ENCODE measurements around the gene IFT43. TPM values are rescaled to one million over a fixed set of nuclear protein-coding genes. Genes with fewer than 3 reads are reported as not detected.

The IFT43 gene
- polyA plus RNA-seq, 1 of the 3 experiments (the other 2 are of a cell fraction): 78.8 TPM

DNA sequence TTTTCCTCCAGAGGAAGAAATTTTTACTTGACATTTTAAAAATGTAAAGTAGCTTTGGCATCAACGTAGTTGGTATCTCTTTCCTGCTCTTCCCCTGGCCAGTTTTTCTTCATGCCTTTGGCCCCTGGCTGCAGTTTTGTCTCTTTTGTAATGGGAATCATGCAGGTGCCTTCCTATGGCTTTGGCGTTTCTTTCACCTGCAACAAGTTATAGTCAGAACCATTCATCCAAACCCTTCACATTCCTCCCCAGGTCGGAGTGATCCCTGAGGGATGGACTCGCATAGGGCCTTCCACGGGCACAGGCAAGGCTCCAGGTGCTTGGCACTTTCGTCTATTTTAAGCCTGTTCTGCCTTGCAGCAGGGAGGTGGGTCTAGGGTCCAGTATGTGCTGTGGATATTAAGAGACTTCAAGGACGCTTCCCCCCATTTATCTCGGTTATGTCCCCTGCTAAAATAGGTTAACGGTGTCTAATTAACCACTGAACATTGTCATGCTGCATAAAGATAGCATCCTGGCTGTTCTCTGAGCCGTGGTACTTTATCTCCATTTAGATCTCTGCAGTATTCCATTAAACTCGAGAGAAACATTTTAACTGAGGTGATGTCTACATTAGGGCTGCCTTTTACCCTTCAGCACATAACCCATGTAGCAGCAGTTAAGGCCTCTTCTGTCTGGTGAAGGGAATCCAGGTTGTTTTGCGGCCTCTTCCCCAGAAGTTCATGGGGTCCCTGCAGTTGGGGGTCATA, 66.3 kb downstream of the IFT43 start:
- ChIA-PET POLR2A (interaction anchor here (1.1 kb wide), 1 partner anchor 589 kb away, joined by 3 read pairs; no protein-coding TSS in a partner anchor), CTCF (interaction anchor here (0.8 to 12.5 kb wide), 50 partner anchors 10 to 596 kb away, joined by 3 to 221 read pairs (median 5); partner anchors contain the start of gene ESRRB)
- H3K9ac ChIP-seq: no peak overlapping the region
- 0 out of 2 replicates have a peak, but pooled peaks cover 5% of the 10 kb centered on the region for H4K20me1 ChIP-seq (ENCODE audit: insufficient read depth)
- peaks cover 0 to 14% of the 10 kb centered on the region in 2 experiments; a peak in 2 of 4 replicates for H3K4me1 ChIP-seq (ENCODE audit: control insufficient read depth in 1 of 2, insufficient read depth in 2 of 2, low read depth in 1 of 2, low read length in 1 of 2)
- H2AFZ ChIP-seq (ENCODE audit: low read depth): no peak overlapping the region
- DNase-seq: no peak
- no peak overlapping the region for H3K27ac ChIP-seq (ENCODE audit: low read depth in 2 of 2, low read length in 1 of 2)
- 66% methylated on average over 11 of the region's 12 CpGs for WGBS (ENCODE audit: low lambda C conversion rate)
- H3K4me3 ChIP-seq (ENCODE audit: low read depth in 2 of 2, low read length in 1 of 2): no peak overlapping the region
- no peak overlapping the region for H3K4me2 ChIP-seq
- H3K27me3 ChIP-seq (ENCODE audit: insufficient read depth): no peaks in the 10 kb centered on the region
- H3F3A ChIP-seq (replicated peaks; ENCODE audit: insufficient read depth): no peaks in the 10 kb centered on the region
- H3K9me3 ChIP-seq: no peaks in the 10 kb centered on the region
- TF ChIP-seq, protein P1, sequence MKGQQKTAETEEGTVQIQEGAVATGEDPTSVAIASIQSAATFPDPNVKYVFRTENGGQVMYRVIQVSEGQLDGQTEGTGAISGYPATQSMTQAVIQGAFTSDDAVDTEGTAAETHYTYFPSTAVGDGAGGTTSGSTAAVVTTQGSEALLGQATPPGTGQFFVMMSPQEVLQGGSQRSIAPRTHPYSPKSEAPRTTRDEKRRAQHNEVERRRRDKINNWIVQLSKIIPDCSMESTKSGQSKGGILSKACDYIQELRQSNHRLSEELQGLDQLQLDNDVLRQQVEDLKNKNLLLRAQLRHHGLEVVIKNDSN (IDR thresholded peaks at IDR 0.05; ENCODE audit: borderline replicate concordance, low read depth): no peak
- peak; percentile 70 for TF ChIP-seq GATA2 (CRISPR knock-in tag; IDR thresholded peaks at IDR 0.05)
- H3K79me2 ChIP-seq (ENCODE audit: insufficient read depth): no peaks in the 10 kb centered on the region
- peaks cover 0 to 8% of the 10 kb centered on the region in 2 experiments for H3K36me3 ChIP-seq (replicated peaks in 1 of 2; ENCODE audit: control insufficient read depth in 1 of 2, insufficient read depth in 2 of 2, low read length in 1 of 2)
- no peaks in the 10 kb centered on the region for H3K9me2 ChIP-seq

DNA sequence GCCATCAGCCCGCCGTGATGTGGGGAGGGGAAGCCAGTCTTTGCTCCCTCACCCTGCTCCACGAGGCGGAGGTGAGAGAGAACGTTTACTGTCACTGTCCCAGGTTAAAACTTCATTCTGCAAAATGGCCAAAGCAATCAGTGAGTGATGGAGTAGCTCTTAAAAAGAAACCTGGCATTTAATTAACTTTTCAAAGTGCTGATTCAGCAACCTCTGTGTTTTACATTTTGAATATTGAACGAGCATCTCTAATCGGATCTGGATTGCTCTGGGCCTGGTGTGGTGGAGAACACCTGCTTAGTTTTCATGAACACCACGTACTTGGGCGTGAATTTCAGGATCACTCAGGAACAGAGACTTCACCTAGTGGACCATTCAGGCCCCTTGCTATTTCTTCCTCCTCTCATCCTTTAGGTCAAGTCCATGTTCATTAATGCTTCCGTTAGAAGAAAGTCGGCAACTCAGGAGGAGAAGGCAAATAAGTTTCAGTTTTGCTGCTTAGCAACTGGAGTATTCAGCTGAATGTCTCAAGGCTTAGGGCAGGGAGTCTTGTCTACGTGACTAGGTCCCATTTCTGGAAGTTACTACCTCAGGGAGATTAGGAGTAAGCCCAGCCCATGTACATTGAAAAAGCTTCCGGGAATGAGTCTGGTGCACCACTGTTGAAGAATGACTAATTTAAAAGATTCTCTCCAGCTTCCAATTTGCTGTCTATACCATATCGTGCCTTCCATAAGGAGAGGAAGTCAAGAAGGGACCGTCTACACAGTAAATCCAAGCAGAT, 68.2 kb downstream of the IFT43 start:
- H3K4me3 ChIP-seq (ENCODE audit: low read depth in 2 of 2, low read length in 1 of 2): no peak overlapping the region
- ChIA-PET CTCF (interaction anchor here (0.9 to 12.5 kb wide), 10 partner anchors 12 to 594 kb away, joined by 3 to 221 read pairs (median 4); no protein-coding TSS in a partner anchor), POLR2A (no interaction called here)
- H3K4me1 ChIP-seq (ENCODE audit: control insufficient read depth in 1 of 2, insufficient read depth in 2 of 2, low read depth in 1 of 2, low read length in 1 of 2): peaks cover 0 to 14% of the 10 kb centered on the region in 2 experiments; a peak in 2 of 4 replicates
- H2AFZ ChIP-seq (ENCODE audit: low read depth): no peak overlapping the region
- TF ChIP-seq, protein P2, sequence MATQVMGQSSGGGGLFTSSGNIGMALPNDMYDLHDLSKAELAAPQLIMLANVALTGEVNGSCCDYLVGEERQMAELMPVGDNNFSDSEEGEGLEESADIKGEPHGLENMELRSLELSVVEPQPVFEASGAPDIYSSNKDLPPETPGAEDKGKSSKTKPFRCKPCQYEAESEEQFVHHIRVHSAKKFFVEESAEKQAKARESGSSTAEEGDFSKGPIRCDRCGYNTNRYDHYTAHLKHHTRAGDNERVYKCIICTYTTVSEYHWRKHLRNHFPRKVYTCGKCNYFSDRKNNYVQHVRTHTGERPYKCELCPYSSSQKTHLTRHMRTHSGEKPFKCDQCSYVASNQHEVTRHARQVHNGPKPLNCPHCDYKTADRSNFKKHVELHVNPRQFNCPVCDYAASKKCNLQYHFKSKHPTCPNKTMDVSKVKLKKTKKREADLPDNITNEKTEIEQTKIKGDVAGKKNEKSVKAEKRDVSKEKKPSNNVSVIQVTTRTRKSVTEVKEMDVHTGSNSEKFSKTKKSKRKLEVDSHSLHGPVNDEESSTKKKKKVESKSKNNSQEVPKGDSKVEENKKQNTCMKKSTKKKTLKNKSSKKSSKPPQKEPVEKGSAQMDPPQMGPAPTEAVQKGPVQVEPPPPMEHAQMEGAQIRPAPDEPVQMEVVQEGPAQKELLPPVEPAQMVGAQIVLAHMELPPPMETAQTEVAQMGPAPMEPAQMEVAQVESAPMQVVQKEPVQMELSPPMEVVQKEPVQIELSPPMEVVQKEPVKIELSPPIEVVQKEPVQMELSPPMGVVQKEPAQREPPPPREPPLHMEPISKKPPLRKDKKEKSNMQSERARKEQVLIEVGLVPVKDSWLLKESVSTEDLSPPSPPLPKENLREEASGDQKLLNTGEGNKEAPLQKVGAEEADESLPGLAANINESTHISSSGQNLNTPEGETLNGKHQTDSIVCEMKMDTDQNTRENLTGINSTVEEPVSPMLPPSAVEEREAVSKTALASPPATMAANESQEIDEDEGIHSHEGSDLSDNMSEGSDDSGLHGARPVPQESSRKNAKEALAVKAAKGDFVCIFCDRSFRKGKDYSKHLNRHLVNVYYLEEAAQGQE (IDR thresholded peaks at IDR 0.05; ENCODE audit: low read depth, low read length): no peak
- TF ChIP-seq MEF2A (IDR thresholded peaks at IDR 0.05; ENCODE audit: borderline replicate concordance, low read depth) (no peak), TAF1 (IDR thresholded peaks at IDR 0.05; ENCODE audit: borderline replicate concordance, low read depth, low read length) (no peak), RAD21 (IDR thresholded peaks at IDR 0.05; ENCODE audit: low read length) (no peak), NFIC (IDR thresholded peaks at IDR 0.05; ENCODE audit: borderline replicate concordance) (no peak)
- 0 out of 2 replicates have a peak, but pooled peaks cover 5% of the 10 kb centered on the region for H4K20me1 ChIP-seq (ENCODE audit: insufficient read depth)
- no peak overlapping the region for H3K9ac ChIP-seq
- no peak overlapping the region for H3K4me2 ChIP-seq
- H3K9me2 ChIP-seq: no peaks in the 10 kb centered on the region
- H3K36me3 ChIP-seq (replicated peaks in 1 of 2; ENCODE audit: control insufficient read depth in 1 of 2, insufficient read depth in 2 of 2, low read length in 1 of 2): peaks cover 0 to 8% of the 10 kb centered on the region in 2 experiments
- H3K9me3 ChIP-seq: no peaks in the 10 kb centered on the region
- 87% methylated on average over 15 of the region's 15 CpGs for WGBS (ENCODE audit: low lambda C conversion rate)
- H3K27ac ChIP-seq (ENCODE audit: low read depth in 2 of 2, low read length in 1 of 2): no peak overlapping the region
- no peaks in the 10 kb centered on the region for H3K27me3 ChIP-seq (ENCODE audit: insufficient read depth)
- no peak for DNase-seq
- H3F3A ChIP-seq (replicated peaks; ENCODE audit: insufficient read depth): no peaks in the 10 kb centered on the region
- H3K79me2 ChIP-seq (ENCODE audit: insufficient read depth): no peaks in the 10 kb centered on the region

Data from SK-N-SH (cell line).